ENCODE results near the gene UACA. TPM values are rescaled to one million over a fixed set of nuclear protein-coding genes. Genes with fewer than 3 reads are reported as not detected.

The UACA gene
- total RNA-seq, 2 donors from 2014 or later, result 18.4 to 30.1 TPM

- TF ChIP-seq CTCF (IDR thresholded peaks at IDR 0.05), result no peak
Measured at GRCh38 chr15:70788114-70789049, 25.0 kb upstream of the UACA start.

GRCh38 chr15:70786996-70787395, 23.6 kb upstream of the UACA start:
- Histone ChIP-seq H3K4me1 (no peaks in the 10 kb centered on the region), H3K36me3 (no peaks in the 10 kb centered on the region), H3K9me3 (no peaks in the 10 kb centered on the region), H3K27me3 (no peaks in the 10 kb centered on the region), H3K27ac (no peak overlapping the region), H3K4me3 (no peak overlapping the region)
- no peak for TF ChIP-seq CTCF (IDR thresholded peaks at IDR 0.05)
- no peak for DNase-seq (ENCODE audit: low spot score)

More at GRCh38 chr15:70788114-70789049, 25.0 kb upstream of the UACA start:
- Histone ChIP-seq H3K9me3 (no peaks in the 10 kb centered on the region), H3K27ac (no peak overlapping the region), H3K4me3 (no peak overlapping the region), H3K27me3 (no peaks in the 10 kb centered on the region), H3K36me3 (no peaks in the 10 kb centered on the region), H3K4me1 (no peaks in the 10 kb centered on the region)
- DNase-seq (ENCODE audit: low spot score), result no peak

- H3K4me1 ChIP-seq, result no peaks in the 10 kb centered on the region
- no peak for TF ChIP-seq CTCF (IDR thresholded peaks at IDR 0.05)
- DNase-seq (ENCODE audit: low spot score), result no peak
- H3K27ac ChIP-seq, result no peak overlapping the region
- no peaks in the 10 kb centered on the region for H3K9me3 ChIP-seq
- H3K36me3 ChIP-seq, result no peaks in the 10 kb centered on the region
- no peaks in the 10 kb centered on the region for H3K27me3 ChIP-seq
- H3K4me3 ChIP-seq, result no peak overlapping the region
Measured at GRCh38 chr15:70783610-70784022, 20.3 kb upstream of the UACA start.

GRCh38 chr15:70783041-70783440, 19.7 kb upstream of the UACA start:
- no peak for DNase-seq (ENCODE audit: low spot score)
- no peaks in the 10 kb centered on the region for H3K27me3 ChIP-seq
- H3K27ac ChIP-seq, result no peak overlapping the region
- no peaks in the 10 kb centered on the region for H3K4me1 ChIP-seq
- no peak for TF ChIP-seq CTCF (IDR thresholded peaks at IDR 0.05)
- no peaks in the 10 kb centered on the region for H3K36me3 ChIP-seq
- H3K9me3 ChIP-seq, result no peaks in the 10 kb centered on the region
- no peak overlapping the region for H3K4me3 ChIP-seq

GRCh38 chr15:70781236-70781635, 17.9 kb upstream of the UACA start:
- no peaks in the 10 kb centered on the region for H3K4me1 ChIP-seq
- H3K9me3 ChIP-seq, result no peaks in the 10 kb centered on the region
- no peak for TF ChIP-seq CTCF (IDR thresholded peaks at IDR 0.05)
- no peak overlapping the region for H3K27ac ChIP-seq
- H3K27me3 ChIP-seq, result no peaks in the 10 kb centered on the region
- H3K36me3 ChIP-seq, result no peaks in the 10 kb centered on the region
- H3K4me3 ChIP-seq, result no peak overlapping the region
- DNase-seq (ENCODE audit: low spot score), result no peak
